Astrocyte (in vitro differentiated cells and primary cell): Measurements from ENCODE around the gene CTNNA2. TPM values are rescaled to one million over a fixed set of nuclear protein-coding genes. Genes with fewer than 3 reads are reported as not detected.

ENCODE experiments used
- DNase-seq: peaks from one replicate; pipeline ENCODE4 v3.0.0-alpha.2; 2010; ENCODE audit warnings: low read depth
- FAIRE-seq: peaks from 2 replicates; lab custom pipeline; 2011; peaks lifted over from hg19 to GRCh38; lab: Jason Lieb, UNC
- H2AFZ ChIP-seq: 2 replicates; pipeline ENCODE4 v1.6.0; 2012; ENCODE audit warnings: low read depth, low read length, inconsistent platforms
- H3K27ac ChIP-seq: 2 replicates; pipeline ENCODE4 v1.5.1; 2011; ENCODE audit warnings: low read depth, low read length, inconsistent platforms
- H3K27me3 ChIP-seq: 2 replicates; pipeline ENCODE4 v1.6.0; 2011; ENCODE audit warnings: low read length, inconsistent platforms; ENCODE audit not compliant: insufficient read depth
- H3K36me3 ChIP-seq: 2 replicates; pipeline ENCODE4 v1.5.1; 2011; ENCODE audit warnings: low read length, inconsistent platforms; ENCODE audit not compliant: insufficient read depth
- H3K4me1 ChIP-seq: 2 replicates; pipeline ENCODE4 v1.5.1; 2011; ENCODE audit warnings: low read length, inconsistent platforms; ENCODE audit not compliant: insufficient read depth
- H3K4me2 ChIP-seq: 2 replicates; pipeline ENCODE4 v1.6.0; 2012; ENCODE audit warnings: low read length, inconsistent platforms
- H3K4me3 ChIP-seq: 2 replicates; pipeline ENCODE4 v1.5.1; 2011; ENCODE audit warnings: low read depth, mild to moderate bottlenecking, low read length, inconsistent platforms; ENCODE audit not compliant: insufficient read depth
- H3K79me2 ChIP-seq: 2 replicates; pipeline ENCODE4 v1.6.0; 2012; ENCODE audit warnings: mild to moderate bottlenecking, low read length, inconsistent platforms; ENCODE audit not compliant: insufficient read depth
- H3K9ac ChIP-seq: 2 replicates; pipeline ENCODE4 v1.6.0; 2012; ENCODE audit warnings: mild to moderate bottlenecking, low read length, inconsistent platforms
- H3K9me3 ChIP-seq: 2 replicates; pipeline ENCODE4 v1.5.1; 2012; ENCODE audit warnings: low read depth, mild to moderate bottlenecking, low read length, inconsistent platforms; ENCODE audit not compliant: insufficient read depth
- H4K20me1 ChIP-seq: 2 replicates; pipeline ENCODE4 v1.6.0; 2012; ENCODE audit warnings: low read length, inconsistent platforms; ENCODE audit not compliant: insufficient read depth
- H3K27ac Mint-ChIP-seq: one replicate; pipeline ENCODE4 v1.8.0; 2021; ENCODE audit warnings: mild to moderate bottlenecking, mixed read lengths; ENCODE audit not compliant: unreplicated experiment
- H3K27me3 Mint-ChIP-seq: one replicate; pipeline ENCODE4 v1.8.0; 2021; ENCODE audit warnings: low read depth, mixed read lengths; ENCODE audit not compliant: unreplicated experiment
- H3K36me3 Mint-ChIP-seq: one replicate; pipeline ENCODE4 v1.8.0; 2021; ENCODE audit warnings: low read depth, mixed read lengths; ENCODE audit not compliant: unreplicated experiment
- H3K4me1 Mint-ChIP-seq: one replicate; pipeline ENCODE4 v1.8.0; 2021; ENCODE audit warnings: low read depth, mixed read lengths; ENCODE audit not compliant: unreplicated experiment
- H3K4me3 Mint-ChIP-seq: one replicate; pipeline ENCODE4 v1.8.0; 2021; ENCODE audit warnings: mild to moderate bottlenecking, moderate library complexity, mixed read lengths; ENCODE audit not compliant: unreplicated experiment
- H3K9me3 Mint-ChIP-seq: one replicate; pipeline ENCODE4 v1.8.0; 2021; ENCODE audit warnings: mild to moderate bottlenecking, mixed read lengths; ENCODE audit not compliant: unreplicated experiment
- EZH2 ChIP-seq: IDR thresholded peaks from 2 replicates; pipeline ENCODE4 v1.6.1; 2012; ENCODE audit warnings: mild to moderate bottlenecking, low read length, inconsistent platforms; ENCODE audit not compliant: insufficient read depth
- total RNA-seq: library from RNA; stranded (reverse); gene quantifications from 2 replicates; pipeline ENCODE4 v1.2.1, GENCODE V29; 2021
- TF ChIP-seq, protein P1 (sequence below): IDR thresholded peaks from 2 replicates; pipeline ENCODE4 v1.5.1; 2011; ENCODE audit warnings: low read depth, mild to moderate bottlenecking, inconsistent platforms, low read length, moderate library complexity; ENCODE audit not compliant: insufficient read depth

CTNNA2 gene
- total RNA-seq, 1 donor from 2014 or later: 3.9 TPM

DNA sequence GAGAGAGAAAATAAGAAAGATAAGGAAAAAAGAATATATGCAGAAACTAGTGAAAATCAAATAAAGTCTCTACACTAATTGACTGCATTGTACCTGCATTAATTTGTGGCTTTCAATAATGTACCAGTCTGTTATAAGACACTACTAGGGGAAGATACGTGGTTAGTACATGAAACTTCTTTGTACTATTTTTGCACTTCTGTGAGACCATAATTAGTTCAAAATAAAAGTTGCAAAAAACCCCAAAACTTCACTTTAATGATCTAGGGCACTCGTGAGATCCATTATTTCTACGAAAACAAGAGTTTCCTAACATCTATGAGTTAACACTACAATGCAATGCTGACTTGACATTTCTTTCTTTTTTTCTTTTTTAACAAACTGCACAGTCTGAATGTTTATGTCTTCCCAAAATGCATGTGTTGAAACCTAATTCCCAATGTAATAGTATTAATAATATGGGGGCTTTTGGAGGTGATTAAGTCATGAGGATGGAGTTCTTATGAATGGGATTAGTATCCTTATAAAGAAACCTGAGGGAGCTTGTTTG is 954.5 kb downstream of the CTNNA2 start:
- DNase-seq (no peak), FAIRE-seq (no peak)
- H3K9me3 Mint-ChIP-seq: peaks cover 3% of the 10 kb centered on the region
- H3K4me1 ChIP-seq: no peaks in the 10 kb centered on the region
- H3K9ac ChIP-seq: no peak overlapping the region
- no peaks in the 10 kb centered on the region for H3K27me3 ChIP-seq
- H3K4me3 ChIP-seq: no peak overlapping the region
- H3K36me3 ChIP-seq: no peaks in the 10 kb centered on the region
- H3K4me1 Mint-ChIP-seq: no peaks in the 10 kb centered on the region
- H3K36me3 Mint-ChIP-seq: no peaks in the 10 kb centered on the region
- no peak overlapping the region for H3K4me3 Mint-ChIP-seq
- no peak overlapping the region for H3K27ac ChIP-seq
- no peak overlapping the region for H3K27ac Mint-ChIP-seq
- no peak overlapping the region for H2AFZ ChIP-seq
- no peak for TF ChIP-seq EZH2
- TF ChIP-seq, protein P1, sequence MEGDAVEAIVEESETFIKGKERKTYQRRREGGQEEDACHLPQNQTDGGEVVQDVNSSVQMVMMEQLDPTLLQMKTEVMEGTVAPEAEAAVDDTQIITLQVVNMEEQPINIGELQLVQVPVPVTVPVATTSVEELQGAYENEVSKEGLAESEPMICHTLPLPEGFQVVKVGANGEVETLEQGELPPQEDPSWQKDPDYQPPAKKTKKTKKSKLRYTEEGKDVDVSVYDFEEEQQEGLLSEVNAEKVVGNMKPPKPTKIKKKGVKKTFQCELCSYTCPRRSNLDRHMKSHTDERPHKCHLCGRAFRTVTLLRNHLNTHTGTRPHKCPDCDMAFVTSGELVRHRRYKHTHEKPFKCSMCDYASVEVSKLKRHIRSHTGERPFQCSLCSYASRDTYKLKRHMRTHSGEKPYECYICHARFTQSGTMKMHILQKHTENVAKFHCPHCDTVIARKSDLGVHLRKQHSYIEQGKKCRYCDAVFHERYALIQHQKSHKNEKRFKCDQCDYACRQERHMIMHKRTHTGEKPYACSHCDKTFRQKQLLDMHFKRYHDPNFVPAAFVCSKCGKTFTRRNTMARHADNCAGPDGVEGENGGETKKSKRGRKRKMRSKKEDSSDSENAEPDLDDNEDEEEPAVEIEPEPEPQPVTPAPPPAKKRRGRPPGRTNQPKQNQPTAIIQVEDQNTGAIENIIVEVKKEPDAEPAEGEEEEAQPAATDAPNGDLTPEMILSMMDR: no peak
- H4K20me1 ChIP-seq: no peaks in the 10 kb centered on the region
- H3K79me2 ChIP-seq: no peaks in the 10 kb centered on the region
- H3K4me2 ChIP-seq: no peak overlapping the region
- H3K27me3 Mint-ChIP-seq: peaks cover 6% of the 10 kb centered on the region
- H3K9me3 ChIP-seq: no peaks in the 10 kb centered on the region

DNA sequence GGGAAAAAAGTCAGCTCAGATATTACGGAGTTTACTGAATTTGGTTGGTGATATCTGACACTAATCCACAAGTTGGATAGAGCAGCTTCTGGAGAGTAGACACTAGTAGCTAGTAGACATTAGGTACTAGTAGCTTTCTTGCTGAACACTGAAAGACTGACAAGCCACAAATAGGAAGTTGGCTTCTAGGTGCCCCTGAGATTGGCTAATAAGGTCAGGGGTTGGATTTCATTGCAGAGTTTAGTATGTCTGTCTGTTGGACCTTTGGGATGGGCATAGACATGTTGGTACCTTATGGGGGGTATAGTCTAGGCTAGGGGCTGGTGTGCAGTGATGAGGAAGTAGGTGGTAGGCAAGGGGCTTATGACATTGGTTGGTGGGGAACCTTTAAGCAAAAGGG is 956.6 kb downstream of the CTNNA2 start:
- DNase-seq: no peak
- Mint-ChIP-seq H3K4me3 (no peak overlapping the region), H3K27ac (no peak overlapping the region), H3K36me3 (no peaks in the 10 kb centered on the region), H3K27me3 (no peaks in the 10 kb centered on the region), H3K4me1 (no peaks in the 10 kb centered on the region), H3K9me3 (no peaks in the 10 kb centered on the region)
- Histone ChIP-seq H3K4me1 (no peaks in the 10 kb centered on the region), H3K27ac (no peak overlapping the region), H3K4me3 (no peak overlapping the region), H3K4me2 (no peak overlapping the region), H3K36me3 (no peaks in the 10 kb centered on the region), H3K79me2 (no peaks in the 10 kb centered on the region), H3K9ac (no peak overlapping the region), H2AFZ (no peak overlapping the region), H4K20me1 (no peaks in the 10 kb centered on the region), H3K27me3 (no peaks in the 10 kb centered on the region), H3K9me3 (no peaks in the 10 kb centered on the region)
- TF ChIP-seq EZH2: no peak
- TF ChIP-seq, protein P1: no peak
- FAIRE-seq: no peak

DNA sequence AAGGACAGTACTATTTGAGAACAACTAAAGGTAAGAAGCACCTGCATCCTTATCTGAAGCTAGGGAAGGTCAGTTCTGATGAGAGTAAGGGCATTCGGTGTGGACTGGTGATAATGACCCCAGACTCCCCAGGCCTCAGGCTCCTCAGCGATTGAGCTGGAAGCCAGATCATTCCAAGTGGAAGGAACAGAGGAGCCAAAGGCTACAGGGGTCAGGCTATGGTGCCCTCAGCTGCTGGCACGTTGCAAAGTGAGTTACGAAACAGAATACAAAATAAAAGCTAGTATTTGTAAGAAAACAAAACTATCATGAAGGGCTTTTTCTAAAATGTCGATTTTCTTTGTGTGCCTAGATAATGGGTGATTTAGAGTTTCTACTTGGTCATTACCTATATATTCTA is 960.2 kb downstream of the CTNNA2 start:
- Histone ChIP-seq H3K4me3 (no peak overlapping the region), H3K36me3 (no peaks in the 10 kb centered on the region), H3K79me2 (no peaks in the 10 kb centered on the region), H3K4me1 (no peaks in the 10 kb centered on the region), H2AFZ (no peak overlapping the region), H3K27ac (no peak overlapping the region), H3K27me3 (no peaks in the 10 kb centered on the region), H3K9me3 (no peaks in the 10 kb centered on the region), H3K9ac (no peak overlapping the region), H4K20me1 (no peaks in the 10 kb centered on the region), H3K4me2 (no peak overlapping the region)
- no peaks in the 10 kb centered on the region for H3K9me3 Mint-ChIP-seq
- no peaks in the 10 kb centered on the region for H3K36me3 Mint-ChIP-seq
- H3K27me3 Mint-ChIP-seq: no peaks in the 10 kb centered on the region
- no peak overlapping the region for H3K4me3 Mint-ChIP-seq
- FAIRE-seq (no peak), DNase-seq (no peak)
- H3K27ac Mint-ChIP-seq: no peak overlapping the region
- H3K4me1 Mint-ChIP-seq: no peaks in the 10 kb centered on the region
- no peak for TF ChIP-seq EZH2
- TF ChIP-seq, protein P1: no peak
